CD1c-positive myeloid dendritic cell (primary cell): ENCODE measurements around the gene ARL6IP4.

Source experiments
- DNase-seq: peaks from one replicate; pipeline ENCODE4 v3.0.0-alpha.2; 2016; ENCODE audit errors: extremely low spot score

Gene ARL6IP4

GRCh38 chr12:122978507-122978955, 1.9 kb upstream of the ARL6IP4 start:
- no peak for DNase-seq

GRCh38 chr12:122979001-122979907, 1.2 kb upstream of the ARL6IP4 start:
- DNase-seq: no peak

GRCh38 chr12:122979908-122980182, 636 bp upstream of the ARL6IP4 start:
- DNase-seq: no peak

GRCh38 chr12:122981036-122981471, 573 bp downstream of the ARL6IP4 start:
- DNase-seq: no peak

- DNase-seq: no peak
Observed at GRCh38 chr12:122981587-122982476, 1.4 kb downstream of the ARL6IP4 start.

GRCh38 chr12:122982477-122982815, 2.0 kb downstream of the ARL6IP4 start:
- no peak for DNase-seq

- no peak for DNase-seq
Observed at GRCh38 chr12:122982963-122983788, 2.7 kb downstream of the ARL6IP4 start.

- peak; percentile 14 for DNase-seq
Observed at GRCh38 chr12:122983789-122984515, 3.5 kb downstream of the ARL6IP4 start.

GRCh38 chr12:122984612-122985337, 4.3 kb downstream of the ARL6IP4 start:
- DNase-seq: peak; percentile 84

- DNase-seq: no peak
Observed at GRCh38 chr12:122985338-122986257, 5.1 kb downstream of the ARL6IP4 start.

GRCh38 chr12:122986258-122986871, 5.9 kb downstream of the ARL6IP4 start:
- DNase-seq: no peak

- no peak for DNase-seq
Observed at GRCh38 chr12:122987086-122987951, 6.8 kb downstream of the ARL6IP4 start.

GRCh38 chr12:122988036-122988435, 7.6 kb downstream of the ARL6IP4 start:
- DNase-seq: no peak

GRCh38 chr12:122988612-122989212, 8.2 kb downstream of the ARL6IP4 start:
- no peak for DNase-seq

- no peak for DNase-seq
Observed at GRCh38 chr12:122989225-122989839, 8.9 kb downstream of the ARL6IP4 start.

- DNase-seq: no peak
Observed at GRCh38 chr12:122989874-122990419, 9.5 kb downstream of the ARL6IP4 start.

GRCh38 chr12:122990561-122990960, 10.1 kb downstream of the ARL6IP4 start:
- no peak for DNase-seq
